RCC 7860 (cell line): ENCODE results near the gene HPS5.
"Not testable (repeated sequence)": the region's sequence is repeated elsewhere in the genome, so short reads cannot be mapped to it uniquely, and the experiment has no call there.

Experiments
- DNase-seq: peaks from one replicate; pipeline ENCODE4 v3.0.0-alpha.2; 2015; ENCODE audit warnings: low spot score
- FAIRE-seq: peaks from 2 replicates; lab custom pipeline; 2012; peaks lifted over from hg19 to GRCh38; lab: Jason Lieb, UNC

HPS5 gene

GRCh38 chr11:18246379-18247190 lies 75.4 kb downstream of the HPS5 start:
- FAIRE-seq, DNase-seq: not testable (repeated sequence)

GRCh38 chr11:18245396-18245795 lies 76.5 kb downstream of the HPS5 start:
- FAIRE-seq (no peak), DNase-seq (no peak)

GRCh38 chr11:18243783-18244362 lies 78.1 kb downstream of the HPS5 start:
- no peak for FAIRE-seq
- peak; percentile 51 for DNase-seq

GRCh38 chr11:18239655-18240054 lies 82.3 kb downstream of the HPS5 start:
- FAIRE-seq (no peak), DNase-seq (no peak)

- DNase-seq (no peak), FAIRE-seq (no peak)
Measured at GRCh38 chr11:18236664-18237356, 85.1 kb downstream of the HPS5 start, which contains the start of gene SAA4. SAA4 (minus strand) TSS chr11:18236802; CDS start chr11:18235926, 876 bp downstream.

- FAIRE-seq: no peak
- DNase-seq: no peak
Measured at GRCh38 chr11:18235394-18236334, 86.3 kb downstream of the HPS5 start.

- no peak for DNase-seq
- no peak for FAIRE-seq
Measured at GRCh38 chr11:18233912-18234311, 88.0 kb downstream of the HPS5 start.

- DNase-seq (no peak), FAIRE-seq (no peak)
Measured at GRCh38 chr11:18230859-18231258, 91.1 kb downstream of the HPS5 start.

- DNase-seq (no peak), FAIRE-seq (no peak)
Measured at GRCh38 chr11:18229501-18229900, 92.4 kb downstream of the HPS5 start.
